HTERT RPE-1 (cell line): Measurements from ENCODE around the gene RNF180.
"Not testable (repeated sequence)": the region's sequence is repeated elsewhere in the genome, so short reads cannot be mapped to it uniquely, and the experiment has no call there.

ENCODE experiments used
- in situ Hi-C: fragments of 300-500 bp; cut with MboI; formaldehyde crosslinking; loops from 4 replicates; pipeline ENCODE4 v1.14.3; 2020; ENCODE audit warnings: low sequenced_read_pairs

The RNF180 gene

DNA sequence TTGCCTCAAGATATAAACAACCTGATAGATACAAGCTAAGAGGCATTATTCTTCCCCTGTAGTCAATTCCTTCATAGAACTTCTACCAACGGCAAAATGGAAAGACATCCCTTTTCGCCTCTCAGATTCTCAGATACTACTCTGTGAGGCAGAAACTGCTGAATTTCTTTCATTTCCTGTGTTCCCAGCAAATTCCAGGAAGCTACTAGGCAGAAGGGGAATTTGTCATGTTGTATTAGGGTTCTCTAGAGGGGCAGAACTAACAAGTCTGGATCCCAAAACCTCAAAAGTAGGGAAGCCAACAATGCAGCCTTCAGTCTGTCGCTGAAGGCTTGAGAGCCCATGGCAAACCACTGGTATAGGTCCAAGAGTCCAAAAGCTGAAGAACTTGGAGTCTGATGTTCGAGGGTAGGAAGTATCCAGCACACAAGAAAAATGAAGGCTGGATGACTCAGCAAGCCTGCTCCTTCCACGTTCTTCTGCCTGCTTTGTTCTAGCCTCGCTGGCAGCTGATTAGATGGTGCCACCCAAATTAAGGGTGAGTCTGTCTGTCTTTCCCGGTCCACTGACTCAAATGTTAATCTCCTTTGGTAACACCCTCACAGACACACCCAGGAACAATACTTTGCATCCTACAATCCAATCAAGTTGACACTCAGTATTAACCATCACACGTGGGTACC lies 15.2 kb downstream of the RNF180 start:
- in situ Hi-C loops: no loop called here

DNA sequence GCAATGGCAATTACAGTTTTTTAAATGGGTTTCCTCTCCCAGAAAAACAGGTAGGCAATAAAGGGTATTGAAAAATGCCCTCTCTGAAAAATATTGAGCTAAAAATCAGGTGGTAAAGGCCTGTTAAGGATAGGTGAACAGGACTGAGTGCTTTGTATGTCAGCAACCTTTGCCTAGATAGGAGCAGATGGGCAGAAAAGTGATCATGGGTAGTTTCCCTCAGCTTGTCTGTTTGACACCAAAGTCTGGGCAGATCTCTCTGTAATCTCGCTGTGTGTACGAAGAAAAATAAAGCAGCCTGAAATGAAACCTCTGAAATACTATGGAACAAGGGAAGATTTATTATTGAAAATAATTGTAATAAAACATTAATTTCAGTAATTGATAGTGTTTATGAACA lies 15.8 kb downstream of the RNF180 start:
- in situ Hi-C loops: no loop called here

DNA sequence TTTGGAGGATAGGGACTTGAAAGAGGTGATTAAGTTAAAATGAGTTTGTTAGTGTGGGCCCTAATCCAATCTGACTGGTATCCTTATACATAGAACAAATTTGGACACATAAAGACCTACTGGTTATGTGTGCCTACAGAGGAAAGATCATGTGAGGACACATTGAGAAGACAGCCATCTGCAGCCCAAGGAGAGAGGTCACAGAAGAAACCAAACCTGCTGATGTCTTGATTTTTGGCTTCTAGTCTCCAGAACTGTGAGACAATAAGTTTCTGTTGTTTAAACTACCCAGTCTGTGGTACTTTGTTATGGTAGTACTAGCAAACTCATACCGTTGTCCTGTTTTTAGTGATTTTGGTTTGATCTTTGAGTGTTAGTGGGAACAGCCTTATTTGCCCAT lies 18.3 kb downstream of the RNF180 start:
- in situ Hi-C loops: no loop called here

DNA sequence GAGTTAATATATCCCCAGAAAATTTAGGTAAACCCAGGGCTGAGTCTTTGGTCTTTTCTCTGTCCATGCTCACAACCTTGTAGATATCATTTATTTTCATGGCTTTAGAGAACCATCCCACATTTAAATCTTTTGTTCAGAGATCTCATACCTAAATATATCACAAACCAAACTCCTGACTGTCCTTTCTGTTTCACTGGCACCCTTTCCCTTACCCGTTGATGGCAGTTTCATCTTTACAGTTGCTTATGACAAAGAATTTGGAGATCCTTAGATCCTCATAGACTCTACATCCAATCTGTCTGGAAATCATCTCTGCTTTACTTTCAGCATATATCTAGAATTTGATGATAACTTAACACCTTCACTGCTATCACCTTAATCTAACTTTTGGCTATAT lies 19.2 kb downstream of the RNF180 start:
- in situ Hi-C loops: no loop called here

DNA sequence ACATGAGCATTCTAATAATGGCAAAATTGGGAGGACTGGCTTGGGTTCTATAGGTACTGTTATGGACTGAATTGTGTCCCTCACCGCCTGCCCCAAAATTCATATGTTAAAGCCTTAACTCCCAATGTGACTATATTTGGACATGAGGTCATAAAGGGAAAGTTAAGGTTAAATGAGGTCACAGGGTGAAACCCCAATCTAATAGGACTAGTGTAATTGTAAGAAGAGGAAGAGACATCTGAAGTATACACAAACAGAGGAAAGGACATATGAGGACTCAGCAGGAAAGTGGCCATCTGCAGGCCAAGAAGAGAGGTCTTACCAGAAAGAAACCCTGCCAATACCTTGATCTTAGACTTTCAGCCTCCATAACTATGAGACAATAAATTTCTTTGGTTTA lies 23.1 kb downstream of the RNF180 start:
- in situ Hi-C loops: no loop called here

DNA sequence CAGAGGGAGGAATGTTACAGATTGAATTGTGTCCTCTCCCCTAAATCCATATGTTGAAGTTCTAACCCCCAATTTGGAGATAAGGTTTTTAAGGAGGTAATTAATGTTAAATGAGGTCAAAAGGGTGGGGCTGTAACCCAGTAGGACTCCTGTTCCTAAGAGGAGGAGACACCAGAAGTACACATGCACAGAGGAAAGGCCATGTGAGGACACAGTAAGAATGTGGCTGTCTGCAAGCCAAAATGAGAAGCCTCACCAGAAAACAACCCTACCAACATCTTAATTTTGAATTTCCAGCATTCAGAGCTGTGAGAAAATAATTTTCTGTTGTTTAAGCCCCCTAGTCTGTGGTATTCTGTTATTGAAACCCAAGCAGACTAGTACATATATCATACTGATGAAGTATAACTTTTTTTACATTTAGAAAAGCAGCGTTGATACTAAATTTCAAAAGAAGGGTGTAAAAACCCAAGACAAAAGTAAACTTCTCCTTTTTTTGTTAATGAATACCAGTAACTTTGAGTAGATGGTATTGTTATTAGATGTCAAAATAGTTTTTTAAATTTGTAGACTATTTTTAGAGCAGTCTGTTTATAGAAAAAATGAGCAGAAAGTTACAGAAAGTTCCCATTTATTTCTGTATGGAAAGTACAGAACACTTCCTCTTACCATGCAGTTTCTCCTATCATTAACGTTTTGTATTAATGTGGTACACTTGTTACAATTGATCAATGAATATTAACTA lies 25.1 kb downstream of the RNF180 start:
- in situ Hi-C loops: no loop called here

DNA sequence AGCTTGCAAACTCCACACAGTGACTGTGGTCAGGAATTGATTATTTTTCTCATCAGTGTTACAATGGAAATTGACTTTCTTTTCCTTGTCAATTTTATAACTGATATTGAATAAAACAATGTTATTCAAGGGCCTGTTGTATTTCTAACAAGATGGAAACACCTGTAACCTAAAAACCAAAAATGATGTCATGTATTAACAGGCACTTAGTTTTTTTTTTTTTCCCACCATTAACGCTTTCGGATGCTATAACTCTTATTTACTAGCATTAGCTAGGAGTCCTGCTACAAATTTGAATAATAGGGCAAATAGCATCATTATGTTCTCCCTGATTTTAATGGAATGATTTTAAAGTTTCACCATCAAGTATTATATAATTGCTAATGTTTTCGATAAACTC lies 30.3 kb downstream of the RNF180 start:
- in situ Hi-C loops: no loop called here

DNA sequence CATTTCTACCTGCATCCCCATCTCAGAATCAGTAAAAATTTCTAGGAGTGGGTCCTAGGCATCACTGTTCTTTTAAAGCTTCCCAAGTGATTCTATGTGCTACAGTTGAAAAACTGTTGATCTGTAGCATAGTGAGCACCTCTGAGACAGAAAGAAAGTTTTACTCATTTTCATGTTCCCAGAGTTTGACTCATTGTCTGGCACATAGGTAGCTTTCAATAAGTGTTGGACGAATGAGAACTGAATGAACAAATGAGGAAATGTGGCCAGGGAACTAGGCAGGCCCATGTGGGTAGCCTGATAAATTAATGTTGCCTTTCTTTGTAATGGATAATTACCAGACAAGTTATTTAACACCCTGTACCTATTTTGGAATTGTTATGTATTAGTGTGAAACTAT lies 33.8 kb downstream of the RNF180 start:
- in situ Hi-C loops: no loop called here

DNA sequence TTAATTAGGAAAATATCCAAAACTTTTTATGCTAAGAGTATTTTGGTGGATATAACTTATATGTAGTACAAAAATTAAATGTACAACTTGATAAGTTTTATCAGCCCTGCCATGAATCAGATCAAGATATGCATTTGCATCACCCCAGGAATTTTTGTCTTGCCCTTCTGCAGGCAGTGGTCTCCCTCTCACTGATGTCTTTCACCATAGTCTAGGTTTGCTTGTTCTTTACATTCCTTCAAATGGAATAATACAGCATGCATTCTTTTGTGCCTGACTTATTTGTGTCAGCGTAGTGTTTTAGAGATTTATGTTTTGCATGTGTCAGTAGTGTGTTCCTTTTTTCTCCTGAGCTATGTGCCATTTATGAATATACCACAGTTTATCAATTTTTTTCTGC lies 36.4 kb downstream of the RNF180 start:
- in situ Hi-C loops: no loop called here

DNA sequence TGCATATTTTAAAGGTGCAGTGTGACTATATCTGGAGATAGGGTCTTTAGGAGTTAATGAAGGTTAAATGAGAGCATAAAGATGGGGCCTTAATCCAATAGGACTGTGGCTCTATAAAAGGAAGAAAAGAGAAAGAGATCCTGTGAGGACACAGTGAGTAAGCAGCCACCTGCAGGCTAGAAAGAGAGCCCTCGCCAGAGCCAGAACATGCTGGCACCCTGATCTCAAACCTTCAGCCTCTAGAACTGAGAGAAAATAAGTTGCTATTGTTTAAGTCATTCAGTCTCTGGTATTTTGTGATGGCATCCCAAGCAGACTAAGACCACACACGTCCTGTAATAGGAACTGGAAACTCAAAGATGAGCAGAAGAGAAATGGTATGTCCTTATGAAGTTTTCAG lies 41.0 kb downstream of the RNF180 start:
- in situ Hi-C loops: no loop called here

DNA sequence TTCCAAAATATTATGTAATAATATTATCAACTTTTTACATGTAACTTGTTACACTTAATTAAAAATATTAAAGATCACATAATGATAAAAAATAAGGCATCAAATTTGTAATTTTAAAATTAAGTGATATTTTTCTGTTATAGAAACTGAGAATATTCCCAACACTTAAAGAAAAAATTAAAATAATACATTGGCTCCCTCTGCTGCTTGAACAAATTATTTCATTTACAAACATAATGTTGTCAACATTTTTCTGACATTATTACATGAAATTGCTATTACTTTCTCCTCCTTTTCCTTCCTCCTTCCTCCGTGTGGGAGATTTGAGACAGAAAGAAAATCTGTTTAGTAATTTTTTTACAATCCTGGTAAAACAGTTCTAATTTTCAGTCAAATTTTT lies 42.3 kb downstream of the RNF180 start:
- in situ Hi-C loops: no loop called here

DNA sequence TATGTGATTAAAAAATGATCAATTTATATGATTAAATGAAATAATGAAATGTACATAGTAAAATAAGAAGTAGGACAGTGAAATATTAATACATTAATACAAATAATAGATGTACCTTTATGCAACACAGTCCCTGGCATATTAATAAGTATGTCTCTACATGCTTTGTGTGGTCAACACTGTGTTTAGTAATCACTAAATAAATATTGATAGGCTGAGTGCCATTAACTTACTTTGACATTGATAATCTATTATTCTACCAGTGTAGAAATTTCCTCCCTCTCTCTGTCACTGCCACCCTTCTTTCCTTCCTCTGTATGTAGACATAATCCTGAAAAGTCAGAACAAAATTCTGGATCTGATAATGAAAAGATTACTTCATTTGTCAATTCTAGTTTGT lies 43.7 kb downstream of the RNF180 start:
- in situ Hi-C loops: no loop called here

DNA sequence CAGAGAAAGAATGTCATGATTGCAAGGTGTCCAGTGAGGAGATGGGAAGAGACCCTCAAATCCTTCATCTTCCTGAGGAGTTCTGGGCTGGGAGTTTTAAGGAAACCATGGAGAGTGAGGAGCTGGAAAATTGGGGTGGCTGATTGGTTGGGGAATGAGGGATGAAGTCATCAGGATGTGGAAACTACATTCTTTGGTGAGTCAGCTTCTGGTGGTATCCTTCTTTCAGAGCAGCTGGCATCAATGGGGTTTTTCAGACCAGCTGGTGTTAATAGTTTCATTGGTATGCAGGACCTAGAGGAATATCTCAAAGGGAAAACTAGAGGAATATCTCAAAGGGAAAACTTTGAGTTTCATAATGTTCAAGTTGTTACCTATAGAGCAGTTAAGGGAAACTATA lies 45.2 kb downstream of the RNF180 start:
- in situ Hi-C loops: no loop called here

DNA sequence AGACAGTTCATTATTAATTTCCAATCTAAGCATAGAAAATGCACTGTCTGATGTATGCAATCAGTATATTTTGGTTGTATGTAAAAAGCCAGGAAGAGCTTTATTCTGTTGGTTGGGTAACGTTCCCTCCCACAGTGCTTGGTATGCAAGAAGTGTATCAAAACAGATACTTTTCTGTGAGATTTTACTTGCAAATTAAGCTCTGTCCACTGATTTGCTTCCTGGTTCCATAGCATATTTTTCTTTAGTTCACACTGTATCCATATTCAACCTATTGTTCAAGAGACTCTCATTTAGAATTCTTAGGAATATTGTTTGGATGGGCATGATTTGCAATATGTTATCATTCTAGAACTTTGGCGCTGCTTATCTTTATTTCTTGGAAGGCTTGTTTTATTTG lies 47.4 kb downstream of the RNF180 start:
- in situ Hi-C loops: no loop called here

DNA sequence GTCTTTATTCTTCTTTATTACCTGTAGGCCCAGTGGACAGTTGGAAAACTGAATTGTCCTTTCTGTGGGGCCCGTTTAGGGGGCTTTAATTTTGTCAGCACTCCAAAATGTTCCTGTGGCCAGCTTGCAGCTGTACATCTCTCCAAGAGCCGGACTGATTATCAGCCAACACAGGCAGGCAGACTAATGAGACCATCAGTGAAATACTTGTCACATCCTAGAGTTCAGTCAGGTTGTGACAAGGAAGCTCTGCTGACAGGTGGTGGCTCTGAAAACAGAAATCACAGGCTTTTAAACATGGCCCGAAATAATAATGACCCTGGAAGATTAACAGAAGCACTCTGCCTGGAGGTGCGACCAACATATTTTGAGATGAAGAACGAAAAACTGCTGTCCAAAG lies 47.9 kb downstream of the RNF180 start:
- in situ Hi-C loops: no loop called here

DNA sequence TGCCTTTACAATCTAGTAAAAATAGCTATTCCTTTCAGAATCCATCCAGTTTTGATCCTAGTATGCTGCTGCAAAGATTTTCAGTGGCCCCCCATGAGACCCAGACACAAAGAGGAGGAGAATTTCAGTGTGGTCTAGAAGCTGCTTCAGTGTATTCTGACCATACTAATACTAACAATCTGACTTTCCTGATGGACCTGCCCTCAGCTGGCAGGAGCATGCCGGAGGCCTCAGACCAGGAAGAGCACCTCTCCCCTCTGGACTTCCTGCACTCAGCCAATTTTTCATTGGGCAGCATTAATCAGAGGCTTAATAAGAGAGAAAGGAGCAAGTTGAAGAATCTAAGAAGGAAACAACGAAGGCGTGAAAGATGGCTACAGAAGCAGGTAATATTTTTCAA lies 48.5 kb downstream of the RNF180 start:
- in situ Hi-C loops: no loop called here

DNA sequence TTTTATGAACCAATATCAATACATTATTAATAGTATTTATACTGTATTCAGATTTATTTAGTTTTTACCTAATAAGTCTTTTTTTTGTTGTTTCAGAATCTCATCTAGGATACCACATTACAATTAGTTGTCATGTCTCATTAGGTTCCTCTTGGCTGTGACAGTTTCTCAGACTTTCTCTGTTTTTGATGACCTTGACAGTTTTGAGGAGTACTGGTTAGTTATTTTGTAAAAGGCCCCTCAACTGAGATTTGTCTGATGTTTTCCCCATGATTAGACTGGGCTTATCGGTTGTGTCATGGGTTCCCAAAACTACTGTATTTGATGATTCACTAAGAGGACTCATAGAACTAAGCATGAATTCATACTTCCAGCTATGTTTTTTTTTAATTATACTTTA lies 56.3 kb downstream of the RNF180 start:
- in situ Hi-C loops: no loop called here

DNA sequence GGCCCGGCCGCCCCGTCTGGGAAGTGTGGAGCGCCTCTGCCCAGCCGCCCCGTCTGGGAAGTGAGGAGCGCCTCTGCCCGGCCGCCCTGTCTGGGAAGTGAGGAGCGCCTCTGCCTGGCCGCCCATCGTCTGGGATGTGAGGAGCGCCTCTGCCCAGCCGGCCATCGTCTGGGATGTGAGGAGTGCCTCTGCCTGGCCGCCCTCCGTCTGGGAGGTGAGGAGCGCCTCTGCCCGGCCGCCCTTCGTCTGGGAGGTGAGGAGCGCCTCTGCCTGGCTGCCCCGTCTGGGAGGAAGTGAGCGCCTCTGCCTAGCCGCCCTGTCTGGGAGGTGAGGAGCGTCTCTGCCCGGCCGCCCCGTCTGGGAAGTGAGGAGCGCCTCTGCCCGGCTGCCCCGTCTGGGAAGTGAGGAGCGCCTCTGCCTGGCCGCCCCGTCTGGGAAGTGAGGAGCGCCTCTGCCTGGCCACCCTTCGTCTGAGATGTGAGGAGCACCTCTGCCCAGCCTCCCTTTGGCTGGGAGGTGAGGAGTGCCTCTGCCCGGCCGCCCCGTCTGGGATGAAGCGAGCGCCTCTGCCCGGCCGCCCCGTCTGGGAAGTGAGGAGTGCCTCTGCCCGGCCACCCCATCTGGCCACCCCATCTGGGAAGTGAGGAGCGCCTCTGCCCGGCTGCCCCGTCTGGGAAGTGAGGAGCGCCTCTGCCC lies 59.8 kb downstream of the RNF180 start:
- in situ Hi-C loops: not testable (repeated sequence)

DNA sequence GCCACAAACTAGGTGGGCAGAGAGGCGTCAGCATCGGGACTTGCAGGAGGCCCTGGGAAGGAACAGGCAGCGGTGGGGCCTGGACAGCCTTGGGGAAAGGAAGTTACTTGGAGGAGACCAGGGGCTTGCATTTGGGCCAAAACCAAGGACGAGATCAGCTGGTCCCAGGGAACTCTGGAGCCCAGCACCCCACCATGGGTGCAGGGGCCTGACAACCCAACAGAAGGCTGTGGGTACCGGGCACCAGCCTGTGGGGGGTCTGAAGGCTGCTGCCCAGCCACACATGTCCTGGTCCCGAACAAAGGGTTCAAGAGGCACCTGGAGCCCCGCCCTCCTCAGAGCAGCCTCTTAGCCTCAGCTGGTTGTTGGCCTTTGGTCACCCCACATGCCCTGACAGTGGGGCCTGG lies 61.5 kb downstream of the RNF180 start:
- in situ Hi-C loops: not testable (repeated sequence)

DNA sequence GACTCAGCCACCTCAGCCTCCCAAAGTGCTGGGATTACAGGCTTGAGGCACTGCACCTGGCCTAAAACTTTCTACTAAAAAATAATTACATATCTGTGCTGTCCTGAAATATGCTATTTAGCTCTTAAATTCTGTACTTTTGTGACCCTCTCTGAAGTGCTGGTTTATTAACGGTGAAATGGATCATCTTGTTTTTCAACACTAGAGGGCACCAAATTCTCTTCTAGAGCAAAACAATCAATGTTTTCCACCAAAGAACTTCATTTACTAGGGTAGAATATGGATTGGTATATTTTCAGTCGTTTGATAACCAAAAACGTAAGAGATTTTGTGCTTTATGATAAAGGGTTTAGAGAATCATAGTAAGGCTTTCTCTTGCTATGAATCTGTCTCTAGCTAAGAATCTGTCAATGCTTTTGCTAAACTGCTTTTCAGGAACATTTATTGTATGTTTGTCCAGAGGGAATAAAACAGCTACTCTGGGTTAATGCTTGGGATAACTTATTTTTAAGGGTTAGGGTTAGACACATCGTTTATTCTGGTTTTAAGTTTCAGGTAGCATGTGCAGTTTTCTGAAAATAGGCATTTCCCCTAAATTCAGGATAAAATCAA lies 63.6 kb downstream of the RNF180 start:
- in situ Hi-C loops: no loop called here

DNA sequence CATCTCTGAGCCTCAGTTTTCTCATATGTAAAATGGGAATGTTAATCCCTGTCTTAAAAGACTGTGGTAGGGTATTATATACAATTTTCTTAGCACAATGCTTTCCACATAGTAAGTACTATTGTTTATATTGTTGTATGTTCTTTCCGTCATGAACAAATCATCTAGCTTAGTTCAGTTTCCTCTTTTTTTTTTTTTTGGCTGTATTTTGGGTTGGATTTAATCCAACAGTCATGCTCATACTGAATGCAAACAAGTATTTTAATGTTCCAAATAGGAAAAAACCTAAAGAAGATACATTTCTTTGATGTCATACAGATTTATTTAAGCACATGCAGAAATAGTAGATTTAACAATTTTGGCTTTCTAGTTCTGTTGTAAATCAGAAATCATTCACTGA lies 95.1 kb downstream of the RNF180 start:
- in situ Hi-C loops: no loop called here

DNA sequence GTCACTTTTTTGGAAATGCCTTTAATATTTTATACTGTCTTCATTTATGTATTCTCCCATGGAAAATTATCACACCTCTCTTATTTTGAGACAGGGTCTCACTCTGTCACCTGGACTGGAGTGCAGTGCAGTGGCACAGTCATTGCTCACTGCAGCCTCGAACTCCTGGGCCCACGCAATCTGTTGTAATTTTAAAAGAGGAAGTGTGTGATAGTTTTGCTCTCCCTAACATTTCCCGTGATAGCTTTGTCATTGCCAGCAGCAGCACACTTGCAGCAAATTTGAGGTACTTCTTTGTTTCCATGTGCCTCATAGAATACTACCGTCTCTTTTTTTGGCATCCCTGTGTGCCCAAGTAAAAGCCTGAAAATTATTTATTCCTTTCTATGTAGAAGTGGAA lies 103.5 kb downstream of the RNF180 start:
- in situ Hi-C loops: no loop called here
